Measurements from ENCODE around the gene MTARC2. TPM values are rescaled to one million over a fixed set of nuclear protein-coding genes. Genes with fewer than 3 reads are reported as not detected.

The MTARC2 gene
- total RNA-seq, 1 experiment from 2014 or later: 16.5 TPM

GRCh38 chr1:220759147-220759546, 11.0 kb downstream of the MTARC2 start:
- Histone ChIP-seq H3K9me3 (no peaks in the 10 kb centered on the region), H3K27me3 (replicated peaks; ENCODE audit: control insufficient read depth, insufficient read depth, low read length) (no peaks in the 10 kb centered on the region), H3K36me3 (ENCODE audit: control insufficient read depth, insufficient read depth, low read length) (peaks cover 1% of the 10 kb centered on the region), H3K4me3 (ENCODE audit: low read depth, low read length) (no peak overlapping the region), H3K4me1 (peaks cover 16% of the 10 kb centered on the region)
- peaks cover 19% of the 10 kb centered on the region for H3K36me3 Mint-ChIP-seq (ENCODE audit: insufficient read depth, unreplicated experiment)
- BruUV-seq (replicated peaks): no TSS peak
- intact Hi-C loops (cut with micrococcal nuclease; ENCODE audit: unreplicated experiment): no loop called here
- peaks cover 12% of the 10 kb centered on the region for H3K4me1 Mint-ChIP-seq (ENCODE audit: low read depth, unreplicated experiment)
- peaks cover 9% of the 10 kb centered on the region for H3K9me3 Mint-ChIP-seq (ENCODE audit: unreplicated experiment)
- POLR2A ChIA-PET: no interaction called here
- no peak overlapping the region for H3K27ac Mint-ChIP-seq (ENCODE audit: unreplicated experiment)
- no peaks in the 10 kb centered on the region for H3K27me3 Mint-ChIP-seq (ENCODE audit: insufficient read depth, unreplicated experiment)
- no peak for TF ChIP-seq CTCF (IDR thresholded peaks at IDR 0.05; ENCODE audit: insufficient read depth in 1 of 2, low read depth in 1 of 2, low read length in 1 of 2, severe bottlenecking in 1 of 2, unreplicated experiment in 1 of 2)
- H3K4me3 Mint-ChIP-seq (ENCODE audit: unreplicated experiment): no peak overlapping the region
- no peak for DNase-seq
- CTCF ChIA-PET: no interaction called here

- Mint-ChIP-seq H3K27me3 (ENCODE audit: insufficient read depth, unreplicated experiment) (no peaks in the 10 kb centered on the region), H3K4me1 (ENCODE audit: low read depth, unreplicated experiment) (peaks cover 18% of the 10 kb centered on the region), H3K9me3 (ENCODE audit: unreplicated experiment) (peaks cover 9% of the 10 kb centered on the region), H3K27ac (ENCODE audit: unreplicated experiment) (peak overlapping the region; percentile 37), H3K4me3 (ENCODE audit: unreplicated experiment) (no peak overlapping the region), H3K36me3 (ENCODE audit: insufficient read depth, unreplicated experiment) (peaks cover 3% of the 10 kb centered on the region)
- POLR2A ChIA-PET: no interaction called here
- Histone ChIP-seq H3K27me3 (replicated peaks; ENCODE audit: control insufficient read depth, insufficient read depth, low read length) (no peaks in the 10 kb centered on the region), H3K36me3 (ENCODE audit: control insufficient read depth, insufficient read depth, low read length) (no peaks in the 10 kb centered on the region; the same call in 1 of the 2 replicates), H3K9me3 (no peaks in the 10 kb centered on the region), H3K4me1 (peaks cover 26% of the 10 kb centered on the region), H3K4me3 (ENCODE audit: low read depth, low read length) (no peak overlapping the region)
- intact Hi-C loops (cut with micrococcal nuclease; ENCODE audit: unreplicated experiment): no loop called here
- TF ChIP-seq CTCF (IDR thresholded peaks at IDR 0.05; ENCODE audit: insufficient read depth in 1 of 2, low read depth in 1 of 2, low read length in 1 of 2, severe bottlenecking in 1 of 2, unreplicated experiment in 1 of 2): no peak
- BruUV-seq (replicated peaks): no TSS peak
- CTCF ChIA-PET: interaction anchor here (0.9 kb wide), 1 partner anchor 14 kb away, joined by 4 read pairs; no protein-coding TSS in a partner anchor
- DNase-seq: no peak
Measured at GRCh38 chr1:220761688-220762427, 13.7 kb downstream of the MTARC2 start.

- ChIA-PET CTCF (interaction anchor here (0.6 kb wide), 1 partner anchor 95 kb away, joined by 3 read pairs; no protein-coding TSS in a partner anchor), POLR2A (no interaction called here)
- intact Hi-C loops (cut with micrococcal nuclease; ENCODE audit: unreplicated experiment): no loop called here
- Mint-ChIP-seq H3K4me1 (ENCODE audit: low read depth, unreplicated experiment) (peaks cover 18% of the 10 kb centered on the region), H3K27me3 (ENCODE audit: insufficient read depth, unreplicated experiment) (no peaks in the 10 kb centered on the region), H3K27ac (ENCODE audit: unreplicated experiment) (peak overlapping the region; percentile 4), H3K36me3 (ENCODE audit: insufficient read depth, unreplicated experiment) (no peaks in the 10 kb centered on the region), H3K4me3 (ENCODE audit: unreplicated experiment) (no peak overlapping the region), H3K9me3 (ENCODE audit: unreplicated experiment) (peaks cover 9% of the 10 kb centered on the region)
- H3K9me3 ChIP-seq: no peaks in the 10 kb centered on the region
- no peaks in the 10 kb centered on the region for H3K27me3 ChIP-seq (replicated peaks; ENCODE audit: control insufficient read depth, insufficient read depth, low read length)
- H3K36me3 ChIP-seq (ENCODE audit: control insufficient read depth, insufficient read depth, low read length): peaks cover 2% of the 10 kb centered on the region; the same call in 1 of the 2 replicates
- H3K4me3 ChIP-seq (ENCODE audit: low read depth, low read length): no peak overlapping the region
- no TSS peak for BruUV-seq (replicated peaks)
- TF ChIP-seq CTCF (IDR thresholded peaks at IDR 0.05; ENCODE audit: insufficient read depth in 1 of 2, low read depth in 1 of 2, low read length in 1 of 2, severe bottlenecking in 1 of 2, unreplicated experiment in 1 of 2): no peak
- no peak for DNase-seq
- H3K4me1 ChIP-seq: peaks cover 42% of the 10 kb centered on the region
Measured at GRCh38 chr1:220764757-220765156, 16.6 kb downstream of the MTARC2 start.

Measured in Caco-2 (cell line).